Stomach (tissue), 4 donors: ENCODE results near the gene CCSER1.
"Not testable (repeated sequence)": the region's sequence is repeated elsewhere in the genome, so short reads cannot be mapped to it uniquely, and the experiment has no call there.

Experiments
- CTCF ChIP-seq, 7 experiments: fragments of 450-650 bp in 4 of 7; fragments of 200-600 bp in 3 of 7; sonication (generic) in 3 of 7; IDR thresholded peaks; one replicate each; pipeline ENCODE4 v1.5.1; 2016 to 2019; ENCODE audit warnings: antibody characterized with exemption in 7 of 7, control low read depth in 2 of 7, mild to moderate bottlenecking in 1 of 7
- EP300 ChIP-seq: sonication (generic); formaldehyde crosslinking; IDR thresholded peaks from one replicate; pipeline ENCODE4 v1.6.1; 2017; ENCODE audit warnings: antibody characterized with exemption
- POLR2A ChIP-seq, 4 donors: fragments of 450-650 bp; IDR thresholded peaks; one replicate each; pipeline ENCODE4 v1.6.1; 2016; ENCODE audit warnings: antibody characterized with exemption in 4 of 4, control low read depth in 2 of 4, mild to moderate bottlenecking in 1 of 4, moderate library complexity in 1 of 4
- POLR2AphosphoS5 ChIP-seq, 3 donors: sonication (generic); formaldehyde crosslinking; IDR thresholded peaks; one replicate each; pipeline ENCODE4 v1.6.1; 2016; ENCODE audit warnings: antibody characterized with exemption in 3 of 3

GRCh38 chr4:91167864-91168653, 1040.9 kb downstream of the CCSER1 start:
- TF ChIP-seq POLR2A (IDR thresholded peaks at IDR 0.05); CTCF (IDR thresholded peaks at IDR 0.05); POLR2AphosphoS5 (IDR thresholded peaks at IDR 0.05); EP300: not testable (repeated sequence)
